IMR-90 (cell line): ENCODE data around the gene HYLS1. TPM values are rescaled to one million over a fixed set of nuclear protein-coding genes. Genes with fewer than 3 reads are reported as not detected.

Experiments
- ATAC-seq: fragments of 200-7000 bp; cut with Tn5 transposase; 2 replicates; pipeline ENCODE4 v1.9.1; 2020; ENCODE audit warnings: low read depth, mild to moderate bottlenecking, moderate library complexity
- BruUV-seq: library from RNA; stranded (reverse); fragments of 400-500 nt; replicated peaks from 2 replicates; lab custom pipeline; 2021; lab: Mats Ljungman, UMichigan
- CTCF ChIA-PET: fragments of 300-600 bp; formaldehyde crosslinking; extraction: SDS; loops from one replicate; lab custom pipeline; 2021; ENCODE audit warnings: antibody characterized with exemption; lab: Yijun Ruan, JAX
- POLR2A ChIA-PET: fragments of 300-600 bp; sonication (Branson Sonifier 250); formaldehyde crosslinking; loops from one replicate; lab custom pipeline; 2022; ENCODE audit warnings: antibody characterized with exemption; ENCODE audit not compliant: unreplicated experiment; lab: Charles Lee
- DNase-seq: peaks from one replicate; pipeline ENCODE4 v3.0.0; 2013
- H2AFZ ChIP-seq: replicated peaks from 2 replicates; pipeline ENCODE3; 2013; ENCODE audit warnings: low read length, mild to moderate bottlenecking; ENCODE audit not compliant: poor library complexity
- H2AK5ac ChIP-seq: 2 replicates; pipeline ENCODE4 v1.6.1; 2013; ENCODE audit warnings: low read depth, low read length, inconsistent platforms
- H2AK9ac ChIP-seq: replicated peaks from 2 replicates; pipeline ENCODE3; 2013; ENCODE audit warnings: mild to moderate bottlenecking, low read depth, low read length, moderate library complexity; ENCODE audit not compliant: poor library complexity
- H2BK120ac ChIP-seq: 2 replicates; pipeline ENCODE4 v1.6.1; 2013; ENCODE audit warnings: low read depth, low read length, inconsistent platforms
- H2BK15ac ChIP-seq: 3 replicates; pipeline ENCODE4 v1.6.1; 2013; ENCODE audit warnings: low read depth, low read length, inconsistent platforms
- H2BK20ac ChIP-seq: 2 replicates; pipeline ENCODE4 v1.6.1; 2013; ENCODE audit warnings: low read depth, mild to moderate bottlenecking, inconsistent platforms, low read length, moderate library complexity
- H2BK5ac ChIP-seq: 2 replicates; pipeline ENCODE4 v1.6.1; 2013; ENCODE audit warnings: mild to moderate bottlenecking, low read depth, low read length, inconsistent platforms; ENCODE audit not compliant: poor library complexity, severe bottlenecking
- H3K14ac ChIP-seq: replicated peaks from 2 replicates; pipeline ENCODE4 v1.6.1; 2013; ENCODE audit warnings: low read depth, low read length, inconsistent platforms
- H3K18ac ChIP-seq: 2 replicates; pipeline ENCODE4 v1.6.1; 2013; ENCODE audit warnings: low read depth, low read length, control low read depth
- H3K23ac ChIP-seq: 2 replicates; pipeline ENCODE4 v1.6.1; 2013; ENCODE audit warnings: low read depth, low read length, inconsistent platforms
- H3K27ac ChIP-seq: 2 replicates; pipeline ENCODE4 v1.5.1; 2013; ENCODE audit warnings: mild to moderate bottlenecking, control low read depth, low read length; ENCODE audit not compliant: insufficient read depth
- H3K27me3 ChIP-seq: 2 replicates; pipeline ENCODE4 v1.6.1; 2013; ENCODE audit warnings: low read length; ENCODE audit not compliant: control insufficient read depth, insufficient read depth
- H3K36me3 ChIP-seq: 2 replicates; pipeline ENCODE4 v1.6.1; 2013; ENCODE audit warnings: low read length, mixed read lengths; ENCODE audit not compliant: control insufficient read depth, insufficient read depth
- H3K4ac ChIP-seq: 2 replicates; pipeline ENCODE4 v1.6.1; 2013; ENCODE audit warnings: low read depth, low read length, inconsistent platforms
- H3K4me1 ChIP-seq: 2 replicates; pipeline ENCODE4 v1.6.1; 2013; ENCODE audit warnings: low read length, mixed read lengths; ENCODE audit not compliant: control insufficient read depth, insufficient read depth
- H3K4me2 ChIP-seq: 2 replicates; pipeline ENCODE4 v1.6.1; 2013; ENCODE audit warnings: low read depth, mild to moderate bottlenecking, control low read depth, low read length, moderate library complexity
- H3K4me3 ChIP-seq: 2 replicates; pipeline ENCODE4 v1.5.1; 2013; ENCODE audit warnings: low read depth, mild to moderate bottlenecking, control low read depth, low read length, moderate library complexity; ENCODE audit not compliant: insufficient read depth
- H3K56ac ChIP-seq: 2 replicates; pipeline ENCODE4 v1.6.1; 2013; ENCODE audit warnings: low read length, inconsistent platforms; ENCODE audit not compliant: insufficient read depth; ENCODE audit errors: extremely low read depth
- H3K79me1 ChIP-seq, 2 experiments: 2 replicates each; pipeline ENCODE4 v1.6.1; 2013; ENCODE audit warnings: low read length in 2 of 2, inconsistent platforms in 1 of 2, low read depth in 1 of 2
- H3K9ac ChIP-seq: 2 replicates; pipeline ENCODE4 v1.6.1; 2013; ENCODE audit warnings: low read depth, low read length, control low read depth
- H3K9me1 ChIP-seq: 2 replicates; pipeline ENCODE4 v1.6.1; 2013; ENCODE audit warnings: low read length, inconsistent platforms; ENCODE audit not compliant: insufficient read depth
- H3K9me3 ChIP-seq: 2 replicates; pipeline ENCODE4 v1.6.1; 2013; ENCODE audit warnings: low read length; ENCODE audit not compliant: control insufficient read depth, insufficient read depth
- H4K20me1 ChIP-seq: 2 replicates; pipeline ENCODE4 v1.6.1; 2013; ENCODE audit warnings: low read length, inconsistent platforms; ENCODE audit not compliant: insufficient read depth
- H4K5ac ChIP-seq: 2 replicates; pipeline ENCODE4 v1.6.1; 2013; ENCODE audit warnings: mild to moderate bottlenecking, low read depth, low read length, control low read depth
- H4K8ac ChIP-seq, 2 experiments: 2 replicates each; pipeline ENCODE4 v1.6.1; 2013; ENCODE audit warnings: low read depth in 2 of 2, low read length in 2 of 2, control low read depth in 1 of 2, inconsistent platforms in 1 of 2
- H4K91ac ChIP-seq: 2 replicates; pipeline ENCODE4 v1.6.1; 2013; ENCODE audit warnings: low read depth, low read length, inconsistent platforms; ENCODE audit not compliant: insufficient read depth
- BHLHE40 ChIP-seq: fragments of 150-350 bp; IDR thresholded peaks from 2 replicates; pipeline ENCODE4 v1.6.1; 2016; ENCODE audit warnings: mild to moderate bottlenecking, low read depth, low read length
- CHD1 ChIP-seq: IDR thresholded peaks from 2 replicates; pipeline ENCODE4 v1.6.1; 2012; ENCODE audit warnings: low read depth, low read length, improper control_type of control experiment
- POLR2A ChIP-seq: IDR thresholded peaks from 2 replicates; pipeline ENCODE4 v1.6.1; 2012; ENCODE audit warnings: mild to moderate bottlenecking, low read depth, low read length
- WGBS, 2 experiments: methylation state at CpG; one replicate each; pipeline versions ENCODE4 v1.1.5 to v1.1.7; 2013; ENCODE audit warnings: missing lambda C conversion rate in 2 of 2; ENCODE audit not compliant: insufficient read length in 1 of 2; ENCODE audit errors: extremely low coverage in 2 of 2; 5-methylcytosine and 5-hydroxymethylcytosine counted together
- dilution Hi-C: fragments of 300-500 bp; cut with HindIII; formaldehyde crosslinking; loops from one replicate; pipeline ENCODE4 v1.14.3; 2018; ENCODE audit warnings: low sequenced_read_pairs; ENCODE audit not compliant: unreplicated experiment
- in situ Hi-C: fragments of 300-500 bp; cut with MboI; formaldehyde crosslinking; loops from 3 replicates; pipeline ENCODE4 v1.14.3; 2019; ENCODE audit warnings: low sequenced_read_pairs, inconsistent platforms, mixed read lengths
- intact Hi-C: fragments of 100-400 bp; cut with micrococcal nuclease; formaldehyde crosslinking; loops from 2 replicates; pipeline ENCODE4 v1.10.0; 2022
- polyA plus RNA-seq, 3 experiments: library from polyadenylated mRNA; depleted of rRNA; stranded (reverse); fragments of >200 nt; gene quantifications; 2 replicates each; pipeline ENCODE4 v1.2.3, GENCODE V29; 2012; ENCODE audit warnings: low replicate concordance in 1 of 3
- total RNA-seq: library from RNA; depleted of rRNA; stranded (reverse); fragments of >200 nt; gene quantifications from 2 replicates; pipeline ENCODE4 v1.2.3, GENCODE V29; 2012
- TF ChIP-seq, protein P1 (sequence below): conservative IDR thresholded peaks from 2 replicates; pipeline ENCODE4 v1.5.1; 2012; ENCODE audit warnings: mild to moderate bottlenecking, low read depth, low read length, improper control_type of control experiment

The HYLS1 gene
- total and polyA plus RNA-seq, 2 of the 4 experiments (the other 2 are of a cell fraction) = 5.1 to 8.1 TPM

DNA sequence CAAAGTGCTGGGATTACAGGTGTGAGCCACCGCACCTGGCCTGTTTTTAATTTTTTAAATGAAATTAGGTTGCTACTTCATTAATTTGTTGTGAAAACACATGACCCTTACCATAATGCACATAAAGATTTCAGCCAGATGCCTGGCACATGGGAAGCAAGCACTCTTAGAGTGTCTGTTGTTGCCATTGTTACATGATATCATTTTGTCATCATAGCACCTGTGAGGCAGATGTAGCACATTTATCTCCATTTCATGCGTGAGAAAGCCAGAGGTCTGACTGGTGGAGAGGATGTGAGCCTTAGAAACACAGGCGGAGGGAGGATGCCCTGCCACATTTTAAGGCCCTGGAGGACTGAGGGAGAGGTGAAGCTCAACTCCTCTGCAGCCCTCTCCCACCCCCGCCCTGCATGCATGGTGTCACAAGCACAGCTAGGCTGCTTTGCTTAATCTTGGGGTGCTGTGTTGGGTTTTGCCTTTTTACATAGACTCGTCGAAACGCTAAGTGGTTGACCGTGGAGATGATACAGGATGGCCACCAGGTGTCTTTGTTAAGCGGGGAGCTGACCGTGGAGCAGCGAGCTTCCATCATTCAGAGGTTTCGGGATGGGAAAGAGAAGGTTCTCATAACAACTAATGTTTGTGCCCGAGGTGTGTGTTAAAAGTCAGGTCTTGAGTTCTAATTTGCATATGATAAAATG lies 30.8 kb downstream of the HYLS1 start:
- dilution Hi-C loops (loop anchor here (25.0 kb wide), 1 partner anchor 294 kb away; the partner anchor contains the start of genes FAM118B and RPUSD4), intact Hi-C loops (no loop called here), in situ Hi-C loops (no loop called here)
- ChIA-PET CTCF (interaction anchor here (0.6 to 1.1 kb wide), 2 partner anchors 273 to 408 kb away, joined by 3 read pairs; no protein-coding TSS in a partner anchor), POLR2A (no interaction called here)
- no peak overlapping the region for H4K91ac ChIP-seq
- H3K14ac ChIP-seq = no peak overlapping the region
- H3K9ac ChIP-seq = no peak overlapping the region
- no peak overlapping the region for H3K18ac ChIP-seq
- H3K79me1 ChIP-seq = no peaks in the 10 kb centered on the region
- no peaks in the 10 kb centered on the region for H3K9me1 ChIP-seq
- H3K4me3 ChIP-seq = no peak overlapping the region
- no peak overlapping the region for H2BK20ac ChIP-seq
- 59% methylated on average over 7 of the region's 13 CpGs; no CpG with 5 or more reads in 1 of the 2 experiments for WGBS, 2 experiments
- H2BK120ac ChIP-seq = no peak overlapping the region
- no peaks in the 10 kb centered on the region for H4K20me1 ChIP-seq
- H3K4ac ChIP-seq = no peak overlapping the region
- TF ChIP-seq CHD1 (no peak), BHLHE40 (no peak), POLR2A (no peak)
- TF ChIP-seq, protein P1, sequence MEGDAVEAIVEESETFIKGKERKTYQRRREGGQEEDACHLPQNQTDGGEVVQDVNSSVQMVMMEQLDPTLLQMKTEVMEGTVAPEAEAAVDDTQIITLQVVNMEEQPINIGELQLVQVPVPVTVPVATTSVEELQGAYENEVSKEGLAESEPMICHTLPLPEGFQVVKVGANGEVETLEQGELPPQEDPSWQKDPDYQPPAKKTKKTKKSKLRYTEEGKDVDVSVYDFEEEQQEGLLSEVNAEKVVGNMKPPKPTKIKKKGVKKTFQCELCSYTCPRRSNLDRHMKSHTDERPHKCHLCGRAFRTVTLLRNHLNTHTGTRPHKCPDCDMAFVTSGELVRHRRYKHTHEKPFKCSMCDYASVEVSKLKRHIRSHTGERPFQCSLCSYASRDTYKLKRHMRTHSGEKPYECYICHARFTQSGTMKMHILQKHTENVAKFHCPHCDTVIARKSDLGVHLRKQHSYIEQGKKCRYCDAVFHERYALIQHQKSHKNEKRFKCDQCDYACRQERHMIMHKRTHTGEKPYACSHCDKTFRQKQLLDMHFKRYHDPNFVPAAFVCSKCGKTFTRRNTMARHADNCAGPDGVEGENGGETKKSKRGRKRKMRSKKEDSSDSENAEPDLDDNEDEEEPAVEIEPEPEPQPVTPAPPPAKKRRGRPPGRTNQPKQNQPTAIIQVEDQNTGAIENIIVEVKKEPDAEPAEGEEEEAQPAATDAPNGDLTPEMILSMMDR = no peak
- no peak overlapping the region for H3K56ac ChIP-seq
- no peak overlapping the region for H4K8ac ChIP-seq
- H2AK5ac ChIP-seq = no peak overlapping the region
- no peak overlapping the region for H2BK15ac ChIP-seq
- peaks cover 32% of the 10 kb centered on the region for H3K27me3 ChIP-seq
- no peak overlapping the region for H2BK5ac ChIP-seq
- no peaks in the 10 kb centered on the region for H3K9me3 ChIP-seq
- H2AK9ac ChIP-seq = no peak overlapping the region
- ATAC-seq (no peak), DNase-seq (no peak)
- no peak overlapping the region for H3K27ac ChIP-seq
- H2AFZ ChIP-seq = no peak overlapping the region
- no peak overlapping the region for H3K23ac ChIP-seq
- H3K4me2 ChIP-seq = no peak overlapping the region
- BruUV-seq = no TSS peak
- no peaks in the 10 kb centered on the region for H3K36me3 ChIP-seq
- H4K5ac ChIP-seq = no peak overlapping the region
- no peaks in the 10 kb centered on the region for H3K4me1 ChIP-seq
